Lower leg skin (tissue), 3 donors: ENCODE measurements around the gene ZNF511.

Source experiments
- CTCF ChIP-seq, 3 donors: fragments of 450-650 bp; IDR thresholded peaks; one replicate each; pipeline ENCODE4 v1.5.1; 2016; ENCODE audit warnings: antibody characterized with exemption in 3 of 3, mild to moderate bottlenecking in 3 of 3, moderate library complexity in 2 of 3
- POLR2A ChIP-seq, 2 donors: fragments of 450-650 bp; IDR thresholded peaks; one replicate each; pipeline ENCODE4 v1.6.1; 2016 to 2017; ENCODE audit warnings: antibody characterized with exemption in 2 of 2, mild to moderate bottlenecking in 1 of 2, moderate library complexity in 1 of 2

- TF ChIP-seq POLR2A (IDR thresholded peaks at IDR 0.05) (no peak), CTCF (IDR thresholded peaks at IDR 0.05) (no peak)
Observed at GRCh38 chr10:133270773-133271297, 37.9 kb upstream of the ZNF511 start.
